ACC112 (cell line): ENCODE results near the gene RASIP1.

Experiments used
- H2AFZ ChIP-seq: fragments of 200-600 bp; sonication (generic); one replicate; pipeline ENCODE4 v1.6.0; 2017; ENCODE audit warnings: antibody characterized with exemption, low read length; ENCODE audit not compliant: unreplicated experiment
- H3K27ac ChIP-seq: fragments of 200-600 bp; sonication (generic); 2 replicates; pipeline ENCODE4 v1.5.1; 2014; ENCODE audit warnings: low read depth, mild to moderate bottlenecking, antibody characterized with exemption, low read length, moderate library complexity
- H3K27me3 ChIP-seq: fragments of 200-600 bp; sonication (generic); 2 replicates; pipeline ENCODE4 v1.6.1; 2014; ENCODE audit warnings: mild to moderate bottlenecking, antibody characterized with exemption, low read length, moderate library complexity, mixed read lengths; ENCODE audit not compliant: insufficient read depth
- H3K36me3 ChIP-seq: fragments of 200-600 bp; sonication (generic); 2 replicates; pipeline ENCODE4 v1.6.1; 2016; ENCODE audit warnings: mild to moderate bottlenecking, antibody characterized with exemption, low read length, moderate library complexity, mixed read lengths; ENCODE audit not compliant: insufficient read depth
- H3K4me1 ChIP-seq: fragments of 200-600 bp; sonication (generic); one replicate; pipeline ENCODE4 v1.6.1; 2016; ENCODE audit warnings: low read length, mixed read lengths; ENCODE audit not compliant: insufficient read depth, unreplicated experiment, control insufficient read depth
- H3K4me3 ChIP-seq: fragments of 200-600 bp; sonication (generic); 2 replicates; pipeline ENCODE4 v1.5.1; 2014; ENCODE audit warnings: mild to moderate bottlenecking, low read depth, low read length
- H3K79me2 ChIP-seq: fragments of 200-600 bp; sonication (generic); one replicate; pipeline ENCODE4 v1.6.0; 2016; ENCODE audit warnings: low read length; ENCODE audit not compliant: control insufficient read depth, unreplicated experiment, insufficient read depth

The RASIP1 gene

DNA sequence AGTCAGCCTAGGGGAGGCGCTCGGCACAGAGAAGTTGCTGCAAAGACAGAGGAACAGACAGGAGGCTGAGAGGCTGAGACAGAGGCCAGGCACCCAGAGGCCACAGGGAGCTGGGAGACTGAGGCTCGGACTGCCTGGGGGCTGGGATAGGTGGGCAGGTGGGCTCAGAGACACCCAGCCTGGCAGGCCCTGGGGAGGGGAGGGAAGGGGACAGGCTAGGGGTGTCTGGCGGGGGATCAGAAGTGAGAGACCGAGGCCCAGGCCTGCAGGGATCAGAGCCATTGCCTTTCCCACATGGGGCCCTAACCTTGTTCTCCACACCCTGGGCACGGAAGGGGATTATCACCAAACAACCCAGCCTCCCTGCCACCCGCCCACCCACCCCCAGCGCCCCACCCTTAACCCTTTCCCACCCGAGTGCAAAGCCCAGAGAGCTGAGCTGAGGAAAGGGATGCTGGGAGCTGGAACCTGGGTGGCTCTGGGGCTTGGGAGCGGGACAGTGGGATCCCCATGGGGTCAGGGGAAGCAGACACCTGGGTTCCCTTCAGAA, 68.9 kb downstream of the RASIP1 start:
- H3K27ac ChIP-seq = no peak overlapping the region
- peaks cover 4% of the 10 kb centered on the region for H3K4me1 ChIP-seq
- H3K27me3 ChIP-seq = no peaks in the 10 kb centered on the region
- H3K79me2 ChIP-seq = no peaks in the 10 kb centered on the region
- no peaks in the 10 kb centered on the region for H3K36me3 ChIP-seq
- no peak overlapping the region for H3K4me3 ChIP-seq
- H2AFZ ChIP-seq = no peak overlapping the region

DNA sequence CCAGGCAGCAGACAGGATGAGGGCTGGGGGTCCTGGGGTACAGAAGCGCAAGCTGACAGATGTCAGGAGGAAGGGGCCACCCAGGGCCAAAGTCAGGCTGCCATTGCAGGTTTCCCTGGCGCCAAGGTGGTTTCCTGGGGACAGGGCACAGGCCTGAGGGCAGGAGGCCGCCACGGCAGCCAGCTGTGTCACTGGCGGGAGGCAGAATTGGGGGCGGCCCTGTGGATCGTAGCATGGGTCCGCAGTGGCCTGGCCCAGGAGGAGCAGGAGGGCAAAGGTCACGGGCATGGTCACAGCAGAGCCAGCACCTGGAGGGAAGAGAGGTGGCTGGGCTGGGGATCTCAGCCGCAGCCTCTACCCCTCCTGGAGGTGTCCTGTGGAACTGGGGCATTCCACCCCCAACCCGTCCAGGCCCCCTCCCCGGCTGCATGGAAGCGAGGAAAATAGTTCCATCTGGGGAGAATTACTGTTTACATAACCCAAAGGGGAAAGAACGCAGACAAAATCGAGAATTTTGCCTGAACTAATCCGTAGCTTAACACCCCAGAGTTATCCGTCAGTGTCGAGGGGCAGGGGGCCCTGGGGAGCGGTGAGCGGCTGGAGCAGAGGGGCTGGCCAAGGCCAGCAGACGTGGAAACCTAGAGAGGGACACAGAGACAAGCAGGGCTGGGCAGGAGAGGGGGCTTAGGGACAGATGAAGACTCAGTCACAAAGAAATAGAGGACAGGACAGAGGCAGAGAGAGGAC, 69.5 kb downstream of the RASIP1 start:
- no peaks in the 10 kb centered on the region for H3K27me3 ChIP-seq
- H3K79me2 ChIP-seq = no peaks in the 10 kb centered on the region
- no peak overlapping the region for H3K27ac ChIP-seq
- H2AFZ ChIP-seq = no peak overlapping the region
- H3K36me3 ChIP-seq = no peaks in the 10 kb centered on the region
- peaks cover 4% of the 10 kb centered on the region for H3K4me1 ChIP-seq
- H3K4me3 ChIP-seq = no peak overlapping the region
